Measurements from ENCODE around the gene SLC12A8.
A peak's percentile ranks its signal among the peaks of the same experiment; 100 is the strongest.

SLC12A8 gene

DNA sequence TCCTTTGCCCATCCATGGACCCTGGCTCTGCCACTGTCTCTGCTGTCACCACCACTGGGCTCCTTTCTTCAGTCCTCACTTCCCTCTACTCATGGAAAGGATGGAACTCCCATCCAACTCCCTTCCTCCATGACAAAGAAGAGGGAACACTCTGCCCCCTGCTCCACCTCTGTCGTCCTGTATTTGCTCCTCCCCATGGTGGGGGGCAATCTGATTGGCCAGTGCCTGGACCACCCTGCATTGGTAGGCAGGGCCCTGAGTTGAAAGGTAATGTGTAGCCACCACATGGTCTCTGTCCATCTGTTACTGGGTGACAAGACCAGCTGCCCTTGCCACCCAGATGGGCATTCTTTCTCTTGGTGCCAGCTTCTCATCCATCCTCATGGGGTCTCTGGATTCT is 136.1 kb downstream of the SLC12A8 start:
- no peak for DNase-seq (ENCODE audit: low read depth)

DNA sequence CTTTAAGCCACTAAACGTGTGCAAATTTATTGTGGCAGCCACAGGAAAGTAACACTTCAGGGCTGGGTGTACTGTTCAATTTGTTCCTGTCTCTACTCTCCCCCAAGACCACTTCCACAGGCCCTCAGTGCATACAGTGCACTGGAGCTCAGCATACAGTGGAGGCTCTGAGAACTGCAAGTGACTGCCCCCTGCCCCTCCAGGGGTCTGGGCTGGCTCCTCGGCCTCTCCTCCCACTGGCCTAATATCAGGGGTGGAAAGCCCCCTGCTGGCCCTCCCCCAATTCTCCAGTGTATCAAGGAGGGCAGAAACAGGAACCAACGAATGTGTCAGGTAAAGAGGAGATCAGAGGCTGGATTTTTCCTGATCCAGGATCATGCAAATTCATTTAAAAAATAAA is 136.8 kb downstream of the SLC12A8 start:
- DNase-seq (ENCODE audit: low read depth), result no peak

DNA sequence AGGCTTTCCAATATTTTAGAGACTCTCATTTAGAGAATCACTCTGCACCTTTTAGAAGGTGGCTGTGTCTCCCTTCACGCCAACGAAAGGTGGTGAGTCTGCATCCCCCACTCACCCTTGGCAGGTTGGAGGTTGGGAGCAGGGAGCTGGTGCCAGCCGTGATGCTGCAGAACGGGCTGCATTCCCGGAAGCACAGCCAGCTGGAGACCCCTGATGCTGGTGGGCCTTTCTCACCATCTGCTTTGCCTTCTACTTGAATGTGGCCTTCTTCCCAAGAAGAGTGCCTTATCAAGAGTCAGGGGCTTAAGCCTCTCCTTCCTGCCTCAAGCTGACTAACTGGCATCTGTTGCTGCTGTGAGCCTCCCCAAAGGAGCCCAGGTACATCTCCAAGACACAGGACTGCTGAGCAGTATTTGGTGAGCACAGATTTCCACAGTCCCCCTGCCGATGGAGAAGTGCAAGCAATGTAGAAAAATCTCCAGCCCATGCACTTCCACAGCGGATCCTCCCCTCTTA is 139.1 kb downstream of the SLC12A8 start:
- DNase-seq (ENCODE audit: low read depth), result no peak

DNA sequence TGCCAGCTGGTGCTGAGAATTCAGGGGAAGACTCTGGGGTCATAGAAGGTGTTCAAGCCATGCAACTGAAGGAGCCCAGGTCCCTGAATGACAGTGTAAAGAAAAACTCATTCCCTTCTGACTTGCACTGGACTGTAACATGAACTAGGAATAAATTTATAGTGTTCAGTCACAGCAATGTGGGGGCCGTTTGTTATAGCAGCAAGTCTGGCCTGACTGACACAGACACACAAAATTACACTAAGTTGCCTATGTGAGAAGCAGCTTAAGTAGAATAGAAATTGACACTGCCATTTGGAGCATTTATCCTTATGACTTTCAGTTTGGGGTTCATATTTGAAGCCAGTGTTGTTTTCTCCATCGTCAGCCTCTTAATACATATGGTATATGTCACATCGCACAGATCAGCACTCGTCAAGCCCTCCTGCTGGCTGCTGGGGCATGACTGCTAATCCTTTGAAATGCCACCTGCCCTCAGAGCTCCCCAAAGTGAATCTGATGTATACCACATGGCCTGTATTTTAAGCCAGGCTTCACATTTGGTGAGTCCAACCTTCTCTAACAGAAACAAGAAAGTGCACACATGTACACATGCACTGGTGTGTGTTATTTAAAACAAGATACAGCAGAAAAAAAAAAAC is 139.7 kb downstream of the SLC12A8 start:
- DNase-seq (ENCODE audit: low read depth), result no peak

DNA sequence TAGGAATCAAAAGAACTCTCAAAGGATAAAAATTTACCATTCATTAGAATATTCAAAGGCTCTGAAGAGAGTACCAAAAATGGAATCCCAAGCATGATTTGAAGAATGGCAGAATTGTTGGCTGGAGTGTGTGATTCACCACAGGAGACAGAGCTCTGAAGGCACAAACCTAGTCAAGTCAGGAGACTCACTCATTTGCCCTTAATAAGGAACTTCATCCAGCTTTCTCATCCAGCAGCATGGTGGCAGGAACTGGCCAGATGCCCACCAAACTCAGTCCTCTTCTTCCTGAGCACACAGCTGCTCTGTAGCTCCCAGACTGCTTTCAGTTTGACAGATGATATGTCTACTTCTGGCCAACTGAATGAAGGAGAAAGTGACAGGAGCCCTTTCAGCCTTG is 140.2 kb downstream of the SLC12A8 start:
- no peak for DNase-seq (ENCODE audit: low read depth)

DNA sequence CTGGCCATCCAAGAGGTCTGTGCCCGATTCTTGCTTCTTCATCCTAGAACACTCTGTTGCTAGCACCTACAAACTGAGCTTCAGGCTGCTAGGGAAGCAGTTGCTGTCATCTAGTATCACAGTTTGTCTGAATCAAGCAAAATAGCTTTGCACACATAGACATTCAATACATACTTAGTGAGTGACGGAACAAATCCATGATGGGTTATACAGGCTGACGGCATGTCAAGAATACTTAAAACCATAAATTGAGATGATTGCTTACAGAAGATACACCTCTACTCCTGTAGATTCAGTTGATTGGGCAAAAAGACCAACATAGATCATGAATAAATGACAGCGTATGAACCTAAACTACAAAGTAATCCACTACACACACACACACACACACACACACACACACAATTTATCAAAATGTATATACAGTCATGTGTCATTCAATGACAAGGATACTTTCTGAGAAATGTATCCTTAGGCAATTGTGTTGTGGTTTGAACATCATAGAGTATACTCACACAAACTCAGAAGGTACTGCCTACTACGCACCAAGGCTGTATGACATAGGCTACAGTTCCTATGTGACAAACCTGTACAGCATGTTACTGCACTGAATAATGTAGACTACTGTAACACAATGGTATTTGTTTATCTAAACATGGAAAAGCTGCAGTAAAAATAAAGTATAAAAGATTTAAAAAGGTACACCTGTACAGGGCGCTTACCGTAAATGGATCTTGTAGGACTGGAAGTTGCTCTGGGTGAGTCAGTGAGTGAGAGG is 142.4 kb downstream of the SLC12A8 start:
- DNase-seq (ENCODE audit: low read depth), result no peak

DNA sequence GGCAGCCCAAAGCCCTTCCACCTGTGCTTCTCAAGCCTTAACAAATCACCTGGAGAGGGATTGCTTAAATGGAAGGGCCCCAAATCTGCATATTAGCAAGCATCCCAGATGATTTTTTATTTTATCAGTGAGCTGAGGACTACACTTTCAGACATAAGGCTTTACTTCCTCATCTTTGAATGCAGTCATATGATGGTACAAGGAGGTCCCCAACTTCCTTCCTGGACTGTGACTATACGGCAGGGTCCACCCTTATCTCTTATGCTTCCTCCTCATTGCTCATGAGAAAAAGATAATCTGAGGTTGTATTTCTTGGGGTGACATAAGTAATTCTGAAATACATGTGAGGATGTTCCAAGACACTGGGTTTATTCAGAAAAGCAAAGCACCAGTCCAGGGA is 143.1 kb downstream of the SLC12A8 start:
- no peak for DNase-seq (ENCODE audit: low read depth)

DNA sequence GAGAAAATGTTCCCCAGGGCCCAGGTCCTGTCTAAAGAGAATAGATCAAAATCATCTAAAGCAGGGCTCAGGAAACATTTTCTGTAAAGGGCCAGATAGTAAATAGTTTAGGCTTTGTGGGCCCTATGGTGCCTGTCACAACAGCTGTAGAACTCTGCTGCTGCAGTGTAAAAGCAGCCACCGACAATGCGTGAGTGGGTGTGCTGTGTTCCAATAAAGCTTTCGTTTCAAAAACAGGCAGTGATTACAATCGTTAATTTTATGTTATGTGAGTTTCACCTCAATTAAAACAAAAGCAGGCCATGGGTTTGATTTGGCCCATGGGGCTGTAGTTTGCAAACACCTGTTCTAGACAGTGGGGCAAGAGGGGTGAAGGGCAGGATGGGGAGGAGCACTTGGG is 144.3 kb downstream of the SLC12A8 start:
- DNase-seq (ENCODE audit: low read depth), result no peak

DNA sequence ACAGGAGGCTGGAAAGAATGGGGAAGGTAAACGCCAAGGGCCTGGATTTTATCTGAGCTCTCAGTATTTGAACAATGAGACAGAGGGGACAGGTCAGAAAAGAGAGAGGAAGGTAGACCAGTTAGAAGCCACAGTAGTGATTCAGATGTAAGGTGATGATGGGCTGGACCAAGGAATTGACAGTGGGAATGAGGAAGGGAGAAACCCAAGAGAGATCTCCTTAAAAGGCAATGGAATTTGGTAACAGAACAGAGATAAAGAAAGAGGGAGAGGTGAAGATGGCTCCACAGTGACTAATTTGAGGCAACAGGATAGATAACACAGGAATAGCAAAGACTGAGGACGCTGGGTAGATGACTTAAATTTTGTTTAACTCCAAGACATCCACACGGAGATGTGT is 145.3 kb downstream of the SLC12A8 start:
- DNase-seq (ENCODE audit: low read depth), result no peak

DNA sequence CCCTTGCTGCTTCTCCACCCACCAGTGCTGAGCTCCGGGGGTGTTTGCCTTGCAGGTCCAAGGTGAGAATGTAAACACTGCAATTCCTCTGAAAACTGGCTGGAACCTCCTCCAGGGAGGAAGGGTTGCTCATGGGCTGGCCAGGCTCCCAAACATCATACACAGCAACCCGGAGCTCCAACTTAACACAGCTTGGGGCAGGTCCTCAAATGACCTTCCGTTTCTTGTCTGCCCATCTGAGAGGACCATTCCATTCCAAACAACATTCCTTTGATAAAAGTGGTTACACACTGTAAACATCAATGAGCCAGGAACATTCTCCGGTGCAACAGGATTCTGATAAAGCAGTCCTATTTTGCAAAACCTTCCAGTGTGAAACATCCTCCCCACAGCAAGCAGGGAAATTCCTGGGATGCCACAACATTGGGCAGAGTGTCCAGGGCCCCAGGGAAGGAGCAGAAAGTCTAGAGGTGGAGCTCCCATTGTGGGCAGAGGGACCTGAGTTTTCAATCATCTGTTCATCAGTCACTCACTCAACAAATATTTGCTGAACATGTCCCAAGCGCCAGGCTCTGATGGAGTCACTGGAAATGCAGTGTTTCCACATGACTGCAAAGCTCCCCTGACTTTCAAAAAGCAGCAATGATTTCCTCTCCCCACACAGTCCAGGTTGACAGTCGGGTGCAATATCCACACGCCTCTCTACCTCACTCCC is 149.5 kb downstream of the SLC12A8 start:
- DNase-seq (ENCODE audit: low read depth), result no peak

DNA sequence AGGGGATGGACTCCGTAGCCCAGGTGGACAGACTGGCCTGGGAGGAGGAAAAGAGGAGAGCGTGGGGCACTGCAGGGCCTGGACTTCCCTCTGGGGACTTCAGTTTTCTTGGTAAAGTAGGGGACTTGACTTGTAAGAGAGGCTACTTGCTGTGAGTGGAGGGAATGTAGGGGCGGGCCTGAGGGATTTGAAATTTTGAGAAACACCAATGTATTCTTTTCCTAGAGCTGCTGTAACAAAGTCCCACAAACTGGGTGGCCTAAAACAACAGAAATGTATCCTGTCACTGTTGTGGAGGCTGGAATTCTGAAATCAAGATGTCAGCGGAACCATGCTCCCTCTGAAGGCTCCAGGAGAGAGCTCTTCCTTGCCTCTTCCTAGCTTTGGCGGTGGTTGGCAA is 150.9 kb downstream of the SLC12A8 start:
- no peak for DNase-seq (ENCODE audit: low read depth)

DNA sequence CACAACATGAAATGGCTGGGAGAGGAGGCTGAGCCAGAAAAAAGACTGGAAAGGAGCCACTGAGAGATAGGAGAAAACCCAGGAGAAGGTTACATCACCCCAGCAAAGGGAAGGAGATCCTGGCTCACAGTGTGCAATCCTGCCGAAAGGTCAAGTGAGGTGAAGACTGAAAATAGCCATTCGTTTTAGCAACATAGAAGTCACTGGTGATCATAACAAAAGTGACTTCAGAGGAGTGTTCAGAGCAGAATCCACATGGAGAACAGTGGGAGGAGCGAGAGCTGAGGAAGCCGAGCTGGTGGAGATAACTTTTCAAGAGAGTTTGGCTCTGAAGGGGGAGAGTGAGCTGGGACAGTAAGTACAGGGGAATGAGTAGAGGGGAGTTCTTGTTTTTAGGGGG is 151.4 kb downstream of the SLC12A8 start:
- no peak for DNase-seq (ENCODE audit: low read depth)

DNA sequence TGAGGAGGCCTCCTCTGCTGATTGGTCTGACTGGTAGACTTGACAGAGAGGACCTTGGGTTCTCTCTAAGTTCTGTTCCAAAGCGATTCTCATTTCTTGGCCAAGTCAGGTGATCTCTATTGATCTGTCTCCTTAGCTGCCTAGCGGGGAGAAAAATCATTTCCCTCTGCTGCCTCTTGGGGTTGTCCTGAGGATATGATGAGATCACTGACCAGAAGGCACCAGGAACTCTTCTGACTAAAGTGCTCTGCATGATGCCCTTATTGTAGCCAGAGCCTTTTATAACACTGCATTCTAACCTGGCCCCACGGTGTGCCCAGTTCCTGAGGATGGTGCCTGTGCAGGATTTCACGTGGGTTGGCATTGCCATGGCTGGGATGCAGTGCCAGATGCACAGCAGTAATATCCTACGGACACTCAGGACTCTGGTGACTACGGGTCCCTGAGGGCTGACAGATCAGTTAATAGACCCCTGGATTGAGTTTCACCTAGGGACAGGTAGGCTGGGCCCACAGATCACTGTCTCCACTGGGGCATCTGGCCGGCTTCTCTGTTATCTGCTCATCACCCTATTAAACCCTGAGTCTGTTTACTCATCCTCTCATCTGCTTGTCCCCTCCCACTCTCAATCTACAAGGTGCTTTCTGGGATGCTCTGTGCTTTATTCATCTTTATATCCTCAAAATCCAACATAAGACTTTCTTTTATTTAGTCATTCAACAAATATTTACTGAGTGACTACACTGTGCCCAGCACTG is 152.9 kb downstream of the SLC12A8 start:
- no peak for DNase-seq (ENCODE audit: low read depth)

DNA sequence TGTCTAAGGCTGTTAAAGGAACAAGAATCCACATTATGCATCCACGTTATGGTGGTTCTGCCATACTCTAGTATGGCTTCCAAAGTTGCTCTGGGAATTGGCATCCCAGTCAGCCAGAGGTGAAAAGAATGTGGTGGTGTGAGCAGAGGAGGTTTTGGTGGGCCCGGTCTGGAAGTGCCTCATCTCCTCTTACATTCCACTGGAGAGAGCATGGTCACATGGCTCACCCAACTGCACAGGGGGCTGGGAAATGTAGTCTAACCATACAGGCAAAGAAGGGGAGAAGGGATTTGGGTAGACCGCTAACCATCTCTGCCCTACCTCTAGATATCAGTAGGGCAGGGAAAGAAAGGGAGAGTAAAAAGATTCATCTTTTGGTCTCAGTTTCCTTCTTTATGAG is 153.6 kb downstream of the SLC12A8 start:
- DNase-seq (ENCODE audit: low read depth), result no peak

DNA sequence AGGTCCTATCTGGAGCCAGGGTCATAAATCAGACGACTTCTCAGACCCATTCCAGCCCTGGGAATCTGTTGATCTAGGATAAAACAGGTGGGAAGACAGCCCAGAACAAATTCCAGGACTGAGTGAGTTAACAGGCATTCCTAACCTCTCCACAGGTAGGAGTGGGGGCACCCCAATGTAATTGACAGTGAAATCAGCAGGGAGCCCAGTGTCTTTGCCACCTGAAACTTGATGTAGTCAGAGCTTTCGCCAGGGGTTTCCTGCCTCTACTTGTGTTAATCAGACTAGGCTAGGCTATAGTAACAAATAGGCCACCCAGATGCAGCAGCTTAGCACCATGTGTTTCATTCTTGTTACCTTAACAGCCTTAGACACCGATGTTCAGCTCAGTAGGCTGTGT is 154.0 kb downstream of the SLC12A8 start:
- no peak for DNase-seq (ENCODE audit: low read depth)

DNA sequence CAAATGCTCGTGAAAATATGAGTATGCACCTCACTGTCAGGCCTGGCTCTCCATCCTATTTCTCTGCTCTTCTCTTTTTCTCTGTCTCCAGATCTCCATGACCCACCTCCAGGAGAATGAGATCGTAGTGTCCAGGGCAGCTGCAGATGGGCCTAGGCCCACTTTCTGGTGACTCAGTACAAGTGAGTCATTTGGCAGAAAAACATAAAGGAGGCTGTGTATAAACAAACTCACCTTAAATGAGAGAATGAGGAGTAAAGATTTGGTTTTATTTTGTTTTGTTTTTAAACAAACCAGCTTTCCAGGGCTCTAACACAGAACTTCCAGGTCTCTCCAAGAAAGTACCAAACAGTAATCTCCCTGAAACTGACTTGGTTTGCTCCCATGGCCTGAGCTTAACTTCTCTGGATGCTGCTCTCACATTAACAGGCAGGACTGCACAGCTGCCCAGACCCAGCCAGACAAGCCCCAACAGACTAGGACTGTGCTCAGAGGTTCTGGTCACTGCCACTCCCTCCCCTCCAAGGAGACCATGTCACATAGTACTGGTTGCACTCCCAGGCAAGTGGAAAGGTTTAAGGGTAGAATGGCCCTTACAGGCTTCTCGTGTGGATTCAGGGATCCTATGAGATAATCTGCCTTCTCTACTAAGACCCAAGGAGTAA is 155.2 kb downstream of the SLC12A8 start:
- no peak for DNase-seq (ENCODE audit: low read depth)

DNA sequence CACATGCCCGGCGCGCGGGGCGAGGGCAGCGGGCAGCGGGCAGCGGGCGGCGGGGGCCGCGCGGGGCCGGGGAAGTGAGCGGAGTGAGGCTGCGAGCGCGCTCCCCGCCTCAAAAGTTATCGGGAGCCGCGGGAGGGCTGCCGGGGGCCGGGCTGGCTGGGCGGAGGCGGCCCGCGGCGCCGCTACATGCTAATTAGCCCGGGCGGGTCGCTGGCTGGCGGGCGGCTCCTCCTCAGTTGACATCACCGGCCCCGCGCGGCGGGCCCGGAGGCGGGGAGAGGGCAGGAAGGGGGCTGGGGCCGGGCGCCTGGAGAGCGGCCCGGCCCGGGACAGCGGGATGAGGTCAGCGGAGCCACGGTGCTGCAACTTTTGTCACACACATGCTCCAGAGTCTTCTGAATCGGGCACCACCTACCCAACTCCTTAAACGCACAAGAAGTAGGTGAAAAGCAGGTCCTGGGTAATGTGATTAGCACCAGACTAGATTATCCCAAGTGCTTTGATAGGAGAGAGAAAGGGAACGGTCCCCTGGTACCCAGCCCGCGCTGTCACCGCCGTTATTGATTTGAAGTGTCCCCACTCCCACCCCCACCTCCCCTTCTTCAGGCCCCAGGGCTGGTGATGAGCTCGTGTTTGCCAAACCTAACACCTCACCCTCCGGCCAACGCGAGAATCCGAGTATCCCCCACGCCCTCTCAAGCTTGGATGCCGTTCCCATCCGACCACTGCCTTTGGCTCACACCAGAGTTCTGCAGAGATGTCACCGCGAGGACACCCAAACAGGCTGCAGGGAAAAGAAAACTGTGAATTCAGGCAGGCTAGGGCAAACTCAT is 156.4 kb downstream of the SLC12A8 start, which contains the start of gene HEG1:
Gene HEG1, minus strand, starts transcription at position 85 of the 833 bp plus-strand sequence. CDS start 107 bp downstream, outside the sequence.
- peak; percentile 67 for DNase-seq (ENCODE audit: low read depth)

DNA sequence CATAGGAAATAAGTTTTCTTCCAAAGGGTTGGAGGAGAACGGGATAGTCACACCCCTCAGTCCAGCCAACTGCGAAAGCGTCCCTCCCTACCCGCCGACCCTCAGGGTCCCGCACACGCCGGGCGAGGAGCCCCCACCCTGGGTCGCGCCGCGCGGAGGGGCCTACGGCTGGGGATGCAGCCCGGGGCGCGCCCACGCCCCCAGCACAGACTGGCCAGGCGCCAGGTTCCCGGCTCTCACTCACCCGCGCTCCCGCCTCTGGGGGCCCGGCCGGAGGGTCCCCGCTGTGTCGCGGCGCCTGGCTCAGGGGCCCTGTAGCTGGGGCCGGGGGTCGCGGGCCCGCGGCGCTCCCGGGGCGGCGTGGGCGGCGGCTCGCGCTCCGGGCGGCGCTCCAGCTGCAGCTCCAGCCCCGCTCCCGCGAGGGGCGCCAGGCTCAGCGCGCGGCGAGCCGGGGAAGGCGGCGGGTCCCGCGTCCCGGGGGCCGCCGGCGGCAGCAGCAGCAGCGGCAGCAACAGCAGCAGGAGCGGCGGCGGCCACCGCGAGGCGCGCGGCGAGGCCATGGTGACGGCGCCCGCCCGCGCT is 157.1 kb downstream of the SLC12A8 start:
- DNase-seq (ENCODE audit: low read depth), result no peak

DNA sequence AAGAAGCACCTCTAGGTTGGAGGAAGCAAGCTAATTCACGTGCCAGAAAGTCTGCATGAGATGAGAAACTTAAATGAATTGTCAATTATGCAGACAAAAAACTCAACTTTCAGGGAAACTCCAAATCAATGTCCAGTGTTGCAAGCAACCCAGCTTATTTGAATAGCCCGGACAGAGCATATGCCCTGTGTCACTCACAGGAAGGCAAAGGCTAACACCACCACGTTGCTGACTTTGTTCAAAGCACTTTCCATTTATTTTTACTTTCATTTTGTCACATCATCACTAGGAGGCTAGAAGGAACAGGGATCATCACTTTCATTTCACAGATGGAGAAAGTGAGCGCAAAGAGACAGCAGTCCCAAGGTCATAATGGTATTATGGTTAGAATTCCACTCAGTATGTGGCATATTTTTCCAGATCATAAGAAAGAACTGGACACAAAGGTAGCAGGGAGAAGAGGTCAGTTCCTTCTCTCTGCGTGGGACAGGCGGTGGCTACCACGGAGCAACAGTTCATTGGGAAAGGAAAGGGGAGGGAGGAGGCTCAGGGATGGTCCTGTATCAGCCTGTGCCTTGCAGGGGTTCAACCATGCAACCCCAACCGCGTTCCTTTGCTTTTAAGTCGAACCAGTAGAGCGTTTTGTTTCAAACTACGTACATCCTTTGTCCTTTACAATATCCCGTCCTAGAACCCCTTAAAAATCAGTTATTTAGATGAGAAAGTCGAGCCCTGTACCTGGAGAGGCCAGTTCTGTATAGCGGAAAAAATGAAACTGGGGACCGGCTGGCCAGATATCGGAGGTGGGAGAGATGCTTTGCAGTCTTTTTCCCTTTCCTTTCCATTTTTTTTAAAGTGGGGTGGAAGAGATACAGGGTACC is 157.9 kb downstream of the SLC12A8 start:
- DNase-seq (ENCODE audit: low read depth), result no peak
